ENCODE data around the gene PRC1. TPM values are rescaled to one million over a fixed set of nuclear protein-coding genes. Genes with fewer than 3 reads are reported as not detected.

PRC1 gene
- total and polyA plus RNA-seq, 2 of the 13 experiments (the other 11 are each of a cell fraction or from before 2014, with no cell fraction given), result 137 to 162 TPM

GRCh38 chr15:90952901-90953677, 41.2 kb downstream of the PRC1 start:
- H3K4me1 ChIP-seq (ENCODE audit: insufficient read depth, low read length), result peaks cover 11% of the 10 kb centered on the region
- in situ Hi-C loops (cut with HindIII; ENCODE audit: extremely low pct_ligation_motif_present, low pct_unique_long_range_greater_than_20kb), result no loop called here
- 92% methylated on average over 9 of the region's 14 CpGs for WGBS (ENCODE audit: low lambda C conversion rate)
- DNase-seq (ENCODE audit: low spot score) (no peak), FAIRE-seq (no peak), ATAC-seq (no peak)
- no peak for TF ChIP-seq SCMH1 (CRISPR knock-in tag; IDR thresholded peaks at IDR 0.05; ENCODE audit: borderline replicate concordance)
- no peak for TF ChIP-seq ELK4 (CRISPR knock-in tag; IDR thresholded peaks at IDR 0.05; ENCODE audit: borderline replicate concordance)
- TF ChIP-seq ZNF577 (CRISPR knock-in tag; IDR thresholded peaks at IDR 0.05; ENCODE audit: borderline replicate concordance, low read depth), result no peak
- no peak for TF ChIP-seq AKNA (CRISPR knock-in tag; IDR thresholded peaks at IDR 0.05; ENCODE audit: borderline replicate concordance)
- no peak for TF ChIP-seq ZMYM2 (CRISPR knock-in tag; IDR thresholded peaks at IDR 0.05)
- TF ChIP-seq NPAS2 (CRISPR knock-in tag; IDR thresholded peaks at IDR 0.05; ENCODE audit: borderline replicate concordance), result no peak
- TF ChIP-seq BCL3 (CRISPR knock-in tag; IDR thresholded peaks at IDR 0.05), result no peak
- no peak for TF ChIP-seq MAFF (IDR thresholded peaks at IDR 0.05; ENCODE audit: low read depth, low read length)
- TF ChIP-seq ZNF382 (CRISPR knock-in tag; IDR thresholded peaks at IDR 0.05; ENCODE audit: borderline replicate concordance), result no peak
- no peak for TF ChIP-seq ZZZ3 (CRISPR knock-in tag; IDR thresholded peaks at IDR 0.05; ENCODE audit: borderline replicate concordance)
- H3K9ac ChIP-seq (ENCODE audit: insufficient read depth, low read depth, low read length), result no peak overlapping the region
- H3K4me3 ChIP-seq (replicated peaks in 1 of 3; ENCODE audit: insufficient read depth in 1 of 3, low read depth in 2 of 3, low read length in 3 of 3), result no peak overlapping the region
- H4K20me1 ChIP-seq (ENCODE audit: insufficient read depth, low read length), result no peaks in the 10 kb centered on the region
- H2AFZ ChIP-seq (ENCODE audit: low read length), result no peak overlapping the region
- H3K36me3 ChIP-seq (replicated peaks in 1 of 2; ENCODE audit: control insufficient read depth in 1 of 2, insufficient read depth in 2 of 2, low read length in 2 of 2), result peaks cover 18 to 56% of the 10 kb centered on the region in 2 experiments; a peak in 4 of 5 replicates
- no TSS peak for BruUV-seq (replicated peaks)
- peaks cover 9% of the 10 kb centered on the region for H3K79me2 ChIP-seq (ENCODE audit: insufficient read depth, low read length)
- intact Hi-C loops (cut with micrococcal nuclease; ENCODE audit: unreplicated experiment), result no loop called here
- H3K4me2 ChIP-seq (ENCODE audit: low read depth, low read length), result no peak overlapping the region
- H3K27ac ChIP-seq (ENCODE audit: extremely low read length, insufficient read depth, low read length), result no peak overlapping the region
- ChIA-PET POLR2A (interaction anchor here (1.8 to 2.7 kb wide), 3 partner anchors 18 to 50 kb away, joined by 6 to 21 read pairs (median 9); partner anchors contain the start of genes MAN2A2 and UNC45A), CTCF (ENCODE audit: low intra/inter-chr PET ratio, low total read pairs) (no interaction called here)
- no peaks in the 10 kb centered on the region for H3K27me3 ChIP-seq (ENCODE audit: control insufficient read depth in 1 of 2, insufficient read depth in 2 of 2, low read length in 2 of 2)
- H3K9me3 ChIP-seq (ENCODE audit: low read length), result no peaks in the 10 kb centered on the region

All from HepG2 (cell line).